KBM-7 (cell line): ENCODE data around the gene MAN1B1.
A peak's percentile ranks its signal among the peaks of the same experiment; 100 is the strongest.
"Not testable (repeated sequence)": the region's sequence is repeated elsewhere in the genome, so short reads cannot be mapped to it uniquely, and the experiment has no call there.

Source experiments
- DNase-seq: peaks from one replicate; pipeline ENCODE4 v3.0.0-alpha.2; 2015
- in situ Hi-C: fragments of 300-500 bp; cut with MboI; formaldehyde crosslinking; loops from 2 replicates; pipeline ENCODE4 v1.14.3; 2020; ENCODE audit warnings: low sequenced_read_pairs, low pct_unique_long_range_greater_than_20kb, mixed read lengths

The MAN1B1 gene

DNA sequence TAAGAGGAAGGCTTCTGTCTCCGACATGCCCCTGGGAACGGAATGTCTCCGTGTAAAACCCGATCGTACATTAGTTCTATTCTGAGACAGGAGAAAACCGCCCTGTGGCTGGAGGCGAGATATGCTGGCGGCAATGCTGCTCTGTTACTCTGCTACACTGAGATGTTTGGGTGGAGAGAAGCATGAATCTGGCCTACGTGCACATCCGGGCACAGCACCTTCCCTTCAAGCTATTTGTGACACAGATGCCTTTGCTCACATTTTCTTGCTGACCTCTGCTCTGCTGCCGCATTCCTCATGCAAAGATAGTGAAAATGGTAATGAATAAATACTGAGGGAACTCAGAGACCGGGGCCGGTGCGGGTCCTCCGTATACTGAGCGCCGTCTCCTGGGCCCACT, 29.9 kb downstream of the MAN1B1 start:
- in situ Hi-C loops = no loop called here
- no peak for DNase-seq

DNA sequence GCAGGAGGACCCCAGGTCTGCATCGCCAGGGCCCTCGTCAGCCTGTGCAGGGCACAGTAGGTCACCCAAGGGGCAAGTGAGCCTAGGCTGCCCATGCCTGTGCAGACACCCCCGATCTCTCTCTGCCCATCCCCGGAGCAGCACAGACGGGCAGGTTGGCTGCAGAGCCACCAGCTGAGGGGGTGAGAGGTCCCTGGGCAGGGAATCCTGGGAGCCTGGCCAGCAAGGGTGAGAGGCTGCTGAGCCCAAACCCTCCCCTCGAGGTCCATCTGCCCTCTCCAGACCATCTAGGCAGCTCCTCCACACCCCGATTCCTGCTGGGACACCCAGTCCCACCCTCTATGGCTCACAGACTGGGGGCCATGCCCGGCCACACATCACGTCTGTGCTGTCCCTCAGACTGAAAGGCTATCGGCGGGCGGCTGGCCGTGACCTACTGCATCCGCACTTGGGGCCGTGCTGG, 30.5 kb downstream of the MAN1B1 start:
- no peak for DNase-seq
- in situ Hi-C loops = no loop called here

DNA sequence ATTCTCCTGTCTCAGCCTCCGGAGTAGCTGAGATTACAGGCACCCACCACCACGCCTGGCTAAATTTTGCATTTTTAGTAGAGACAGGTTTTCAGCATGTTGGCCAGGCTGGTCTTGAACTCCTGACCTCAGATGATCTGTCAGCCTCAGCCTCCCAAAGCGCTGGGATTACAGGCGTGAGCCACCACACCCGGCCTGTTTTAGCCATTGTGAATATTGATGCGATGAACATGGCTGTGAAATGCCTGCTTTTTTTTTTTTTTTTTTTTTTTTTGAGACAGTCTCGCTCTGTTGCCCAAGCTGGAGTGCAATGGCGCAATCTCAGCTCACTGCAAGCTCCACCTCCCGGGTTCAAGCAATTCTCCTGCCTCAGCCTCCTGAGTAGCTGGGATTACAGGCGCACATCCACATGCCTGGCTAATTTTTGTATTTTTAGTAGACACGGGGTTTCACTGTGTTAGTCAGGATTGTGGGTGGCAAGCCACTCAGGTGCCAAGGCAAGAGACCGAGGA, 31.4 kb downstream of the MAN1B1 start:
- in situ Hi-C loops, DNase-seq: not testable (repeated sequence)

- DNase-seq, in situ Hi-C loops: not testable (repeated sequence)
Observed at GRCh38 chr9:137121927-137122795, 35.4 kb downstream of the MAN1B1 start.

GRCh38 chr9:137122796-137123467, 36.1 kb downstream of the MAN1B1 start:
- peak; percentile 32 for DNase-seq
- in situ Hi-C loops = not testable (repeated sequence)

DNA sequence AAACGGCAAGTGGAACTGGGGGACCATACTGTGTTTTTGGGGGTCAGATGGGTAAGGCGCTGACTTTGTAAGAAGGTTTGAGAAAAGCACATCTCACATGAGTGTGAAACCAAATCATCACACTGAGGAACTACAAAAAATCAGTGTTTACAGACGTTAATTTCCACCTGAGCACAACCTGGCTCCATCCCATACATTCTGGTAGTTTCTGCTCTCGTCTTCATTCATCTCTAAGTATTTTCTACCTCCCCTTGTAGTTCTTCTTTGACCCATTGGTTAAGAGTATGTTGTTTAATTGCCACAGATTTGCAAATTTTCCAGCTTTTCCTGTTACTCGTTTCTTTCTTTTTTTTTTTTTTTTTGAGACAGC, 36.7 kb downstream of the MAN1B1 start:
- in situ Hi-C loops = no loop called here

DNA sequence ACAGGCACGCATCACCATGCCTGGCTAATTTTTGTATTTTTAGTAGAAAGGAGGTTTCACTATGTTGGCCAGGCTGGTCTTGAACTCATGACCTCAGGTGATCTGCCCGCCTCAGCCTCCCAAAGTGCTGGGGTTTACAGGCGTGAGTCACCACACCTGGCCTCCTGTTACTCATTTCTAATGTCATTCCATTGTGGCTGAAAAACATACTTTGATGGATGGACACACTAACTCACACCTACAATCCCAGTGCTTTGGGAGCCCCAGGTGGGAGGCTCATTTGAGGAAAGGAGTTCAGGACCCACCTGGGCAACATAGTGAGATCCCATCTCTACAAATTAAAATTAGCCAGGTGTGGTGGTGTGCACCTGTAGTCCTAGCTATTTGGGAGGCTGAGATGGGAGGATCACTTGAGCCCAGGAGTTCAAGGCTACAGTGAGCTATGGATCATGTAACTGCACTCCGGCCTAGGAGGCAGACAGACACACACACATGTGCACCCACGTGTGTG, 37.2 kb downstream of the MAN1B1 start:
- in situ Hi-C loops, DNase-seq: not testable (repeated sequence)

More for the DNA sequence above, 36.7 kb downstream of the MAN1B1 start:
- DNase-seq = no peak

DNA sequence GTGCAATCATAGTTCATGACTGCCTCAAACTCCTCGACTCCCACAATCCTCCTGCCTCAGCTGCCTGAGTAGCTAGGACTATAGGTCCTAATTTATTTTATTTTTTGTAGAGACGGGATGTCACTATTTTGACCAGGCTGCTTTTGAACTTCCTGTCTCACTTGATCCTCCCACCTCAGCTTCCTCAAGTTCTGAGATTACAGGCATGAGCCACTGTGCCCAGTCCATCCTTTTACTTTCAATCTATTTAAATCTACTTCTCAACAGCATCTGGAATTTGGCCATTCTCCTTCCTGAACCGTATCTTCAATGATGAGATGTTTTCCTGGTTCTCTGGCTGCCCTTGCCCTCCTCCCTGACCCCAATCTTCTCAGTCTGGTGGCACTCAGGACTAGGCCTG, 40.0 kb downstream of the MAN1B1 start:
- no peak for DNase-seq
- in situ Hi-C loops = no loop called here

GRCh38 chr9:137127301-137128157, 40.7 kb downstream of the MAN1B1 start:
- peak; percentile 94 for DNase-seq
- in situ Hi-C loops = no loop called here

- in situ Hi-C loops = no loop called here
- no peak for DNase-seq
Observed at GRCh38 chr9:137128158-137128861, 41.5 kb downstream of the MAN1B1 start.

- in situ Hi-C loops = no loop called here
- peak; percentile 50 for DNase-seq
Observed at GRCh38 chr9:137128862-137129455, 42.2 kb downstream of the MAN1B1 start.

GRCh38 chr9:137129456-137130175, 42.8 kb downstream of the MAN1B1 start:
- DNase-seq = peak; percentile 91
- in situ Hi-C loops = no loop called here

DNA sequence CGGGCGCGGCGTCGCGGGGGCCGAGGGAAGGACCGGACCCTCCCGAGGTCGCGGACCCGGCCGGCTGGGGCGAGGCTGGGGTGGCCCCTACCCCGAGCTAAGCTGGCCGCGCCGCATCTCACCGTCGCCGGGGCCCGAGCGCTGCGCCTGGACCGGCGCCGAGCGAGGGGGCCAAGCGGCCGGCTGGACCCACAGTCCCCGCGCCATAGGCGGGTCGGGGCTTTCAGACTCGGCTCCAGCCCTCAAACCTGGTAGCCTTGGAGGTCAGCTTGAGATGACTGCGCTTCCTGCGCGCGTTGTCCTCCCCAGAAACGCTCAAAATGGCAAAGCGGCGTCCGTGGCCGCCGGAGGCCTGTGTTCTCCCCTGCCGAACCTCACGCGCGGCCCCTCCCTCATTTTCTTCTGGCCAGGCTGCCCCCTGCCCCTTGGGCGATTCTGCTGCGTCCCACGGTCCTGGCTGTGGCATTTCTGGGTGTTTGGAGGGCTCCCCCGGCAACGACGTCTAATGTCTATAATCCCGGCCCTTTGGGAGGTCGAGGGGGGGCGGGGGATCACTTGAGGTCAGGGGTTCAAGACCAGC, 43.5 kb downstream of the MAN1B1 start:
- in situ Hi-C loops = no loop called here
- DNase-seq = no peak

GRCh38 chr9:137134191-137134590, 47.4 kb downstream of the MAN1B1 start:
- in situ Hi-C loops = no loop called here
- no peak for DNase-seq

- in situ Hi-C loops, DNase-seq: not testable (repeated sequence)
Observed at GRCh38 chr9:137135154-137135553, 48.4 kb downstream of the MAN1B1 start.

DNA sequence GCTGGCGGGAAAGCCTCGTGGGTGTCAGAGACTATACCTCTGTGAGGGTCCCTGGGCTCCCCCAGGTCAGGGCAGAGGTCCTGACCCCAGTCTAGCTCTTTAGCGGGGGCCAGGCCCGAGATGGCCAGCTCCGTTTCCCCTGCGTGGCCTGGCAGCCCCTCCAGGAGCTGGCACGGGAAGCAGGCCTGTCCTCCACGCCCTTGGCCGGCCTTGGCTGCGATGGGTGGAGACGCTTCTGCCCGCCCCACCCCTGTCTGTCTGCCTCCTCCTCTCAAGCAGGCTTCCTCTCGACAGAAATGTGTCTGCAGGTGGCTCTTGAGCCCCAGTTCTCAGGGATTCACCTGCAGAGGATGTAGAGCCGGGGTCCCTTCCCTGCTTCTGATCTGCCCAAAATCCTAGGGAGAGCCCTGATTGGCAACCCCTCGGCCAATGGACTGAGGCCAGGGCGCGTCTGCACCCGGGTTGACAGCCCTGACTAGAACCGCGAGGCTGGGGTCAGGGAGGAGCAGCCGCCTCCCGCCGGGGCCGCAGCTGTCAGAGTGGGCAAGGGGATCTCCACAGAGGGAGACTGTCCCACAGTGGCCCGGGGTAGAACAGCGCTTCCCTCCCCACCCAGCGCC, 49.6 kb downstream of the MAN1B1 start:
- in situ Hi-C loops = no loop called here
- no peak for DNase-seq
